GM21619 (cell line): ENCODE measurements around the gene STAP1.

Source experiments
- ATAC-seq: cut with Tn5 transposase; IDR thresholded peaks from one replicate; pipeline ENCODE4 v1.9.1; 2021; ENCODE audit not compliant: unreplicated experiment

The STAP1 gene

GRCh38 chr4:67555447-67555846 lies 3.1 kb upstream of the STAP1 start:
- ATAC-seq = no peak

- no peak for ATAC-seq
These were observed 2.1 kb upstream of the STAP1 start for GRCh38 chr4:67556436-67556835.

DNA sequence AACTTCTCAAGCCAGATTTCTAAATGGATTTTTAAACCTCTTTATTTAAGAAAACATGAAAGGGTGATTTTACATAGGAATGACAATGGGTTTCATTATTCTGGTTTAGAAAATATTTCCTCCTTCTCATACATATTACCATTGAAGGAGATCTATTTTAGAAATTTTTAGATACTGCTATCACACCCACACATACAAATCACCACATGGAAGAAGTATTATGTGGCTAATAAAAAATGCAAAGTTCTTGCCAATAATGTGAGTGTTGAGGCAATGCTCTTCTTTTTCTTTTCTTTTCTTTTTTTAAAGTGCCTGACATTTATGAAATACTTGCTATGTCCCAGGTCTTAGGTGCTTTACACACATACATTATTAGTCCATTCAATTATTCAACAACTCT lies 6.8 kb downstream of the STAP1 start:
- ATAC-seq = no peak

GRCh38 chr4:67566335-67566734 lies 7.8 kb downstream of the STAP1 start:
- ATAC-seq = no peak

DNA sequence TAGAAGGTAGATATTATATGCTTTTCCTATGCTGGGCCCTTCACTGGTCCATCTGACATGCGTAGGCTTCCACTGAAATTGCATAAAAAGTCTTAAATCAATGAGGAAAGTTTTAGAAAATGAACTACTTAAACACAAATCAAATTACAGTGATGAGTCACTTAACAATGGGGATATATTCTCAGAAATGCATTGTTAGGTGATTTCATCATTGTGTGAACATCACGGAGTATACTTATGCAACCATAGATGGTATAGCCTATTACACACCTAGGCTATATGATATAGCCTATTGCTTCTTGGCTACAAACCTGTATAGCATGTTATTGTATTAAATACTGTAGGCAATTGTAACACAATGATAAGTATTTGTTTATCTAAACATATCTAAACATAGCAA lies 10.3 kb downstream of the STAP1 start:
- ATAC-seq = no peak

- no peak for ATAC-seq
These were observed 12.0 kb downstream of the STAP1 start for GRCh38 chr4:67570537-67570936.

DNA sequence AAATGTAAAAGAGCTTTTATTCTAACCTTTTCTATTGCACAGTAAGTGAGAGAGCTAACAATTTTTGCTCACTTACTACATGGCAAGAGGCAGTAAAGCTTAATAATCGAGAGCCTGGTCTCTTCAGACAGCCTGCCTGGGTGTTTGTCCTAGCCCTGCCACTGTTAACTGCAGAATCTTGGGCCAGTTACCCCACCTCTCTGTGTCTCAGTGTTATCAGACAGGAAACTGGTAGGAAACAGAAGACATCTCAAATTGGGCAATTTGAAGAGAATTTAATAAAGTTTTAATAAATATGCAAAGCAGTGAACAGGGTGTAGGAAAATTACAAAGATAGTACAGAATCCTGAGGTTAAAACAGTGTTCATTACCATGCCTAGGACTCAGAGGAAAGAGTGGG lies 13.4 kb downstream of the STAP1 start:
- ATAC-seq = no peak

- no peak for ATAC-seq
These were observed 14.7 kb downstream of the STAP1 start for GRCh38 chr4:67573193-67573592.

- ATAC-seq = peak; percentile 91
These were observed 16.9 kb downstream of the STAP1 start for GRCh38 chr4:67575232-67576058.

DNA sequence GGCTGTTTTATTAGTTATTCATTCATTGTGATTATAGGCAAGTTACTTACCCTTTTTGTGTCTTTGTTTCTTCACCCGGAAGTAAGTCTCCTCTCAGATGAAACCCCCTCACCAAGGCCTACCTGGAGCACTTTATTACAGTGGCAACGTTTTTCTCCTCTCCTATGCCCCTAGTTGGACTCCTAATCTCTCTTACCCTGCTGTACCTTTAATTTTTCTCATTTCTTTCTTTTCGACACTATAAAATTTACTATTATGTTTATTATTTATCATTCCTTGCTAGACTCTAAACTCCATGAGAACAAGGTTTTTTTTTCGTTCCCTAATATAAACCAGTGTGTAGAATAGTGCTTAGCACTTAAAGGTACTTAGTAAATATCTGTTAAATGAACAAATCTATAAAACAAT lies 17.5 kb downstream of the STAP1 start:
- ATAC-seq = no peak

- peak; percentile 49 for ATAC-seq
These were observed 18.0 kb downstream of the STAP1 start for GRCh38 chr4:67576538-67576937.

DNA sequence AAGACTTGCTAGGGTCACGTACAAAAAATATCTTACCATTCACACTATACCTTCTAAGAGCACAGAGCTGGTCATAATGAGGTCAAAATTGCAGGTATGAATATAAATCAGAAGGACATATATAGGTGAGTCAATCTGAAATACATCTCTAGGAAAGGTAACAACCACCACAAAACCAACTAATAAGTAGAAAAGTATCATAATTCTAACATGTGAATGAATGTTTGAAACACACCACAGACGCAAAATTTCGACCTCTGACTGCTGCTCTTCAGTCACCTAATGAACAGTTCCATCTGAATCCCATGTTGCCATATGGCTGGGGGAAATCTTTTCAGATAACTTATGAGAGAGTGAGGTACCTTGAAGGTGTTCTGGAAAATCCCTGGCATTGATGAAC lies 22.1 kb downstream of the STAP1 start:
- peak; percentile 33 for ATAC-seq

DNA sequence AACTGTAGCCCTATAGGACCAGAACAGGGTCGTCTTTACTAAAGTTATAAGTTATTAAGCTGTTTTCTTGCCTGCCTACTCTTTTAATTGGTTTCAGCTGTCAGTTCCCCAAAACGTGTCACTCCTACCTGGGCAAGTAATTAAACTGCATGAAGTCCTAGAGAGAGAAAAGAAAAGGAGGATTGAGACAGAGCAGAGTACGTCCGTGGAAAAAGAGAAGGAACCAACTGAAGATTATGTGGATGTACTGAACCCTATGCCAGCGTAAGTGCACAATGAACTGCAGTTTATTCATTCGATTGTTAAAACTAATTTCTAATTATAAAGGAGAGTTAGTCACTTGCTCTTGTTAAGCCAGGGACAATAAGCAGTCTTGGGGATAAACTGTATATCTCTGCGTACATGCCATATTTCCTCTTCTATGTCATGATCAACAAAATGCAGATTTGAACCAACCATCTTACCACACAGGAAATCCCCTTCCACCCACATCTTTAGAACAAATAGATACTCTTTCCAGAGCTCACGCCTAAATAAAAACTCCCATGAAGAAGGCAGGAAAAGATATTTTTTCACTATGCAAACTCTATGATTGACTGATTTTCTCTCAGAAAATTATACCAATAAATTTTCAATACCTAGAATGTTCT lies 22.8 kb downstream of the STAP1 start:
- ATAC-seq = peak; percentile 41

DNA sequence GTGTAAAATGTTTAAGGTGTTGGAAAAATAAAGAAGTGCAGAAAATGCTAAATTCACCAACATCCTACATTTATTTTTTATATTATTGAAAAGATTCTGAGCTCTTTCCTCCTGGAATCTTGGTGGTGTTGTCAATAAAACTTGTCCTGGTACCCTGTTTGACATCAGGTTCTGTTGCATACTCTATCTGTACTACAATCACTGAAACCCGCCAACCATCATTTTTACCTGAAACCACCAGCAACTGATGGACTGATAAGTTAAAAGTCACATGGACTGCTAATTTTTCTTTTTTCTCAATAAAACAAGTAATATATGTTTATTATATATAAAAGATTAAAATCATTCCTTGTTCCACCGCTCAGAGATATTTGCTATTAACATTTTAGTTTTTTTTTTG lies 23.4 kb downstream of the STAP1 start:
- no peak for ATAC-seq

GRCh38 chr4:67584496-67584895 lies 26.0 kb downstream of the STAP1 start:
- ATAC-seq = no peak

- ATAC-seq = no peak
These were observed 28.6 kb downstream of the STAP1 start for GRCh38 chr4:67587156-67587555.

DNA sequence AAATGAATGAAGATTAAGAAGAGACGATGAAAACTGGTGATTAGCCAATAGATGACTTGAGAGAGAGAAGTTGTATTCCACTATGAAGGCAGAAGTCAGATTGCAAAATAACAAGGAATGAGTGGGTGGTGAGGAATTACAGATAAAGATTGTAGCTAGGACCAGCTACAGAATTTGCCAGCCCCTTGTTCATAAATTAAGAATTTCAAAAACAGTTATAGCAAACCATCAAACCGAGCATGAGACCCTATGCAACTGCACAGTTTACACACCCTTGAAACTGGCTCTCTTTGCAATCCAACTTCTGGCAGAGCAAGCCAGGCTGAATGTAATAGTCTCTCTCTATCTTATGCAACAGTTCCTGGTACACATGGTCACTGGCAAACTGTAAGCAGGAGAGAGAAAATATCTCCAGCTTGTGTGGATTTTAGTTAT lies 35.2 kb downstream of the STAP1 start:
- ATAC-seq = no peak

GRCh38 chr4:67603310-67604028 lies 44.9 kb downstream of the STAP1 start:
- no peak for ATAC-seq

DNA sequence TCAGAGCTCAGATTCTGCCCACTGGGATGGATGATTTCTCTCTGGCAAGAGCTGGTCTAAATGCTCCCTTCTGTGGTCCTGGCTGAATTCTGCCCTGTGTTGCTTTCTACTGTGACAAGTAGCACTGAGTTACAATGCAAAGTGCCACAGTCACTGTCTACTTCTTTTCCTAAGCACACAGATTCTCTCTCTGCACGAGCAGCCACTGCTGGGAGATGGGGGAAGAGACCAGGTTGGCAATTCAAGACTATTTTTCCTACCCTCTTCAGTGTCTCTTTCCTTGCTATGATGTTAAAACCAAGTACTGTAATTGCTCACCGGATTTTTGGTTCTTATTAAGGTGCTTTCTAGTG lies 45.5 kb downstream of the STAP1 start:
- ATAC-seq = no peak

- ATAC-seq = no peak
These were observed 46.2 kb downstream of the STAP1 start for GRCh38 chr4:67604749-67605148.

- ATAC-seq = no peak
These were observed 49.5 kb downstream of the STAP1 start for GRCh38 chr4:67608027-67608426.

DNA sequence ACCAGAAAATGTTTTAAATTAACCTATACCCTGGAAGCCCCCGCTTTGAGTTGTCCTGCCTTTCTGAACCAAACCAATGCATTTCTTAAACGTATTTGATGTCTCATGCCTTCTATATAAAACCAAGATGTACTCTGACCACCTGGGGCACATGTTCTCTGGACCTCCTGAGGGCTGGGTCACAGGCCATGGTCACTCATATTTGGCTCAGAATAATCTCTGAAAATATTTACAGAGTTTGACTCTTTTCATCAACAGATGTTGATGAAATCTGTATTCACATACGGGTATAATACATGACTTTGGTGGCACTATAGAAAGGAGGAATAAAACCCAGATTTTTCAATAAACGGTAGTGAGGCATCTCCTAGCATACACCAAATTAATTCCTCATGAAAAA lies 55.7 kb downstream of the STAP1 start:
- ATAC-seq = no peak
